GM20000 (cell line): ENCODE measurements around the gene SLAMF6.
A peak's percentile ranks its signal among the peaks of the same experiment; 100 is the strongest.

Experiments used
- DNase-seq: peaks from one replicate; pipeline ENCODE4 v3.0.0; 2012; ENCODE audit warnings: low spot score
- CTCF ChIP-seq: IDR thresholded peaks from 2 replicates; pipeline ENCODE4 v1.5.1; 2012; ENCODE audit warnings: mild to moderate bottlenecking, control low read depth; ENCODE audit errors: extremely low read depth, missing control alignments

Gene SLAMF6

GRCh38 chr1:160451119-160451858 is 71.8 kb downstream of the SLAMF6 start:
- DNase-seq: peak; percentile 21
- no peak for TF ChIP-seq CTCF

GRCh38 chr1:160449494-160449893 is 73.6 kb downstream of the SLAMF6 start:
- TF ChIP-seq CTCF: no peak
- no peak for DNase-seq

- no peak for TF ChIP-seq CTCF
- no peak for DNase-seq
Measured at GRCh38 chr1:160446945-160447600, 76.0 kb downstream of the SLAMF6 start.

GRCh38 chr1:160439718-160440117 is 83.3 kb downstream of the SLAMF6 start:
- no peak for DNase-seq
- TF ChIP-seq CTCF: no peak

- no peak for TF ChIP-seq CTCF
- DNase-seq: no peak
Measured at GRCh38 chr1:160438935-160439334, 84.1 kb downstream of the SLAMF6 start.

- DNase-seq: no peak
- no peak for TF ChIP-seq CTCF
Measured at GRCh38 chr1:160438317-160438918, 84.6 kb downstream of the SLAMF6 start.
